BLaER1 (cell line): ENCODE results near the gene MLST8.
A peak's percentile ranks its signal among the peaks of the same experiment; 100 is the strongest.
"Not testable (repeated sequence)": the region's sequence is repeated elsewhere in the genome, so short reads cannot be mapped to it uniquely, and the experiment has no call there.

Experiments used
- H3K27ac ChIP-seq: shearing (Covaris generic); formaldehyde crosslinking; 2 replicates; pipeline ENCODE4 v1.8.1; 2022
- H3K27me3 ChIP-seq: shearing (Covaris generic); formaldehyde crosslinking; 2 replicates; pipeline ENCODE4 v1.8.1; 2022
- H3K36me3 ChIP-seq: shearing (Covaris generic); formaldehyde crosslinking; 2 replicates; pipeline ENCODE4 v1.8.1; 2022
- H3K4me1 ChIP-seq: shearing (Covaris generic); formaldehyde crosslinking; 2 replicates; pipeline ENCODE4 v1.8.1; 2022
- H3K4me2 ChIP-seq: shearing (Covaris generic); formaldehyde crosslinking; 2 replicates; pipeline ENCODE4 v1.8.1; 2022
- H3K4me3 ChIP-seq: shearing (Covaris generic); formaldehyde crosslinking; 2 replicates; pipeline ENCODE4 v1.8.1; 2022
- H3K9ac ChIP-seq: shearing (Covaris generic); formaldehyde crosslinking; 2 replicates; pipeline ENCODE4 v1.8.1; 2022
- H3K9me3 ChIP-seq: shearing (Covaris generic); formaldehyde crosslinking; 2 replicates; pipeline ENCODE4 v1.8.1; 2022
- H4K20me1 ChIP-seq: shearing (Covaris generic); formaldehyde crosslinking; 2 replicates; pipeline ENCODE4 v1.8.1; 2022
- Cebpa-rat ChIP-seq: shearing (Covaris generic); IDR thresholded peaks from 2 replicates; pipeline ENCODE4 v1.8.1; 2022

MLST8 gene

GRCh38 chr16:2251296-2252111 lies 46.2 kb downstream of the MLST8 start, which contains the start of gene ECI1:
Gene ECI1, minus strand, starts transcription at chr16:2251587. Its CDS starts 21 bp downstream, at chr16:2251566.
- TF ChIP-seq Cebpa-rat: no peak
- peaks cover 76% of the 10 kb centered on the region for H3K36me3 ChIP-seq
- peak within 1 kb of the TSS; percentile 93 for H3K9ac ChIP-seq
- peak within 1 kb of the TSS; percentile 84 for H3K4me3 ChIP-seq
- H3K27me3 ChIP-seq: no peaks in the 10 kb centered on the region
- H3K9me3 ChIP-seq: no peaks in the 10 kb centered on the region
- H3K4me2 ChIP-seq: peak within 1 kb of the TSS; percentile 91
- H4K20me1 ChIP-seq: peaks cover 55% of the 10 kb centered on the region
- H3K4me1 ChIP-seq: peaks cover 30% of the 10 kb centered on the region
- peak within 1 kb of the TSS; percentile 93 for H3K27ac ChIP-seq

- peaks cover 67% of the 10 kb centered on the region for H4K20me1 ChIP-seq
- H3K27ac ChIP-seq: no peak overlapping the region
Observed at GRCh38 chr16:2252806-2253148, 47.5 kb downstream of the MLST8 start.

GRCh38 chr16:2253293-2253692 lies 48.0 kb downstream of the MLST8 start:
- Histone ChIP-seq H3K4me3 (no peak overlapping the region), H3K9me3 (no peaks in the 10 kb centered on the region), H3K4me1 (peaks cover 30% of the 10 kb centered on the region), H3K27ac (no peak overlapping the region), H3K36me3 (peaks cover 77% of the 10 kb centered on the region), H3K9ac (no peak overlapping the region), H4K20me1 (peaks cover 69% of the 10 kb centered on the region), H3K4me2 (no peak overlapping the region), H3K27me3 (no peaks in the 10 kb centered on the region)
- TF ChIP-seq Cebpa-rat: no peak

More at GRCh38 chr16:2252806-2253148, 47.5 kb downstream of the MLST8 start:
- Histone ChIP-seq H3K4me3 (no peak overlapping the region), H3K9me3 (no peaks in the 10 kb centered on the region), H3K4me1 (peaks cover 30% of the 10 kb centered on the region), H3K27me3 (no peaks in the 10 kb centered on the region), H3K4me2 (no peak overlapping the region), H3K9ac (0 out of 2 replicates have a peak overlapping the region, but pooled peaks have one; percentile 93), H3K36me3 (peaks cover 76% of the 10 kb centered on the region)
- no peak for TF ChIP-seq Cebpa-rat

- Histone ChIP-seq H3K4me1 (peaks cover 11% of the 10 kb centered on the region), H3K27me3 (no peaks in the 10 kb centered on the region), H3K9ac (0 out of 2 replicates have a peak overlapping the region, but pooled peaks have one; percentile 10), H3K9me3 (no peaks in the 10 kb centered on the region), H3K4me3 (no peak overlapping the region), H3K4me2 (no peak overlapping the region), H3K36me3 (peaks cover 99% of the 10 kb centered on the region), H4K20me1 (peaks cover 97% of the 10 kb centered on the region), H3K27ac (no peak overlapping the region)
- no peak for TF ChIP-seq Cebpa-rat
Observed at GRCh38 chr16:2256531-2257140, 51.4 kb downstream of the MLST8 start.

GRCh38 chr16:2257726-2258125 lies 52.5 kb downstream of the MLST8 start:
- Histone ChIP-seq H3K9ac (no peak overlapping the region; the same call in 1 of the 2 replicates), H3K36me3 (peaks cover 100% of the 10 kb centered on the region), H3K4me2 (no peak overlapping the region), H3K27me3 (no peaks in the 10 kb centered on the region), H3K9me3 (no peaks in the 10 kb centered on the region), H3K4me1 (0 out of 2 replicates have a peak, but pooled peaks cover under 1% of the 10 kb centered on the region), H4K20me1 (peaks cover 97% of the 10 kb centered on the region), H3K4me3 (no peak overlapping the region), H3K27ac (no peak overlapping the region)
- TF ChIP-seq Cebpa-rat: no peak

GRCh38 chr16:2258530-2258929 lies 53.3 kb downstream of the MLST8 start:
- not testable (repeated sequence) for H3K4me1 ChIP-seq, H3K27ac ChIP-seq, H3K9me3 ChIP-seq, H3K27me3 ChIP-seq, H3K4me2 ChIP-seq, H3K4me3 ChIP-seq
- peaks cover 97% of the 10 kb centered on the region for H4K20me1 ChIP-seq
- peaks cover 100% of the 10 kb centered on the region for H3K36me3 ChIP-seq
- H3K9ac ChIP-seq: 0 out of 2 replicates have a peak overlapping the region, but pooled peaks have one; percentile 40
